ENCODE measurements around the gene GHDC. TPM values are rescaled to one million over a fixed set of nuclear protein-coding genes. Genes with fewer than 3 reads are reported as not detected.
A peak's percentile ranks its signal among the peaks of the same experiment; 100 is the strongest.

Gene GHDC
- total RNA-seq, 1 experiment from 2014 or later = 7.5 TPM

DNA sequence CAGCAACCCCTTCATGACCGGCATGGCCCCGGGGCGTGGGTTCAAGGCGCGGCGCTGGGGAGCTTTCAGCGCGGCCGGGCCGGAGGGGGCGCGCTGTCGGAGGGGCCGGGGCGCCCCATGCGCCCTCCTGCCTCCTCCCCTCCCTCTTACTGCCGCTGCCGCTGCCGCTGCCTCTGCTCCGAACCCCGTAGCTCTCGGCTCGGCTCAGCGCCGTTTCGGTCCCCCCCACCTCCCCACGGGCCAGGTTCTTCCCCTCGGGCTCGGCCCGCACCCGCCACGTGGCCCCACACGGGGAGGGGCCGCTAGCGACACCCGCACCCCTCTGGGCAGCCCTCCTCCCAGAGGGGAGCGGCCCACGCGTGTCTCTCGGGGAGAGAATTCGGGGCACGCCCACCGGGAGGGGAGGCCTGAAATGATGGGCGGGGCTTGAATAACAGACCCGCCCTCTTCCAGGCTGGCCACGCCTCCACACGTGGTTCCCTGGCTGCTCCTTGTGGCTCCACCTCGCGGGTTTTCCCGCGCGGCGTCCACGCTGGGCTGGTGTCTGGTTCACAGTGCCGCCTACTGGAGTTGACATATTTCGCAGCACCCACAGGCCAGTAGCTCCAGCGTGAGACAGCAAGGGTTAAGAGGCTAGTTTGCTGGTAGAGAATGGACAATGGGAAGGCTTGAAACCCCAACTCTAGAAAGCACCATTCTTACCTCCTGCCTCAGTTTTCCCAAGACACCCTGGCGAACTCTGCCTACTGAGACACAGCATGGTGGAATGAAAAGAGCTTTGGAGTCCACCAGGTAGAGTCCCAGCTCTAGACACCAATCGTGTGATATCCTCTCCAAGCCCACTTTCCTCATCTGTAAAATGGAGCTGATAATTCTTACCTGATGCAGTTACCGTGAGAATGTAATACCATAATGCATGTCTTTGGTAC is 13.1 kb downstream of the GHDC start, which contains the start of gene KCNH4 (continued):
- TF ChIP-seq, protein P1, sequence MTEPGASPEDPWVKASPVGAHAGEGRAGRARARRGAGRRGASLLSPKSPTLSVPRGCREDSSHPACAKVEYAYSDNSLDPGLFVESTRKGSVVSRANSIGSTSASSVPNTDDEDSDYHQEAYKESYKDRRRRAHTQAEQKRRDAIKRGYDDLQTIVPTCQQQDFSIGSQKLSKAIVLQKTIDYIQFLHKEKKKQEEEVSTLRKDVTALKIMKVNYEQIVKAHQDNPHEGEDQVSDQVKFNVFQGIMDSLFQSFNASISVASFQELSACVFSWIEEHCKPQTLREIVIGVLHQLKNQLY (CRISPR knock-in tag; IDR thresholded peaks at IDR 0.05) = no peak
- no peak for TF ChIP-seq ZNF423 (CRISPR knock-in tag; IDR thresholded peaks at IDR 0.05)
- TF ChIP-seq, protein P2, sequence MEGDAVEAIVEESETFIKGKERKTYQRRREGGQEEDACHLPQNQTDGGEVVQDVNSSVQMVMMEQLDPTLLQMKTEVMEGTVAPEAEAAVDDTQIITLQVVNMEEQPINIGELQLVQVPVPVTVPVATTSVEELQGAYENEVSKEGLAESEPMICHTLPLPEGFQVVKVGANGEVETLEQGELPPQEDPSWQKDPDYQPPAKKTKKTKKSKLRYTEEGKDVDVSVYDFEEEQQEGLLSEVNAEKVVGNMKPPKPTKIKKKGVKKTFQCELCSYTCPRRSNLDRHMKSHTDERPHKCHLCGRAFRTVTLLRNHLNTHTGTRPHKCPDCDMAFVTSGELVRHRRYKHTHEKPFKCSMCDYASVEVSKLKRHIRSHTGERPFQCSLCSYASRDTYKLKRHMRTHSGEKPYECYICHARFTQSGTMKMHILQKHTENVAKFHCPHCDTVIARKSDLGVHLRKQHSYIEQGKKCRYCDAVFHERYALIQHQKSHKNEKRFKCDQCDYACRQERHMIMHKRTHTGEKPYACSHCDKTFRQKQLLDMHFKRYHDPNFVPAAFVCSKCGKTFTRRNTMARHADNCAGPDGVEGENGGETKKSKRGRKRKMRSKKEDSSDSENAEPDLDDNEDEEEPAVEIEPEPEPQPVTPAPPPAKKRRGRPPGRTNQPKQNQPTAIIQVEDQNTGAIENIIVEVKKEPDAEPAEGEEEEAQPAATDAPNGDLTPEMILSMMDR (IDR thresholded peaks at IDR 0.05) = no peak
- TF ChIP-seq E2F1 (CRISPR knock-in tag; IDR thresholded peaks at IDR 0.05) = no peak
- TF ChIP-seq USF1 (CRISPR knock-in tag; IDR thresholded peaks at IDR 0.05) = peak; percentile 79
- TF ChIP-seq, protein P3, sequence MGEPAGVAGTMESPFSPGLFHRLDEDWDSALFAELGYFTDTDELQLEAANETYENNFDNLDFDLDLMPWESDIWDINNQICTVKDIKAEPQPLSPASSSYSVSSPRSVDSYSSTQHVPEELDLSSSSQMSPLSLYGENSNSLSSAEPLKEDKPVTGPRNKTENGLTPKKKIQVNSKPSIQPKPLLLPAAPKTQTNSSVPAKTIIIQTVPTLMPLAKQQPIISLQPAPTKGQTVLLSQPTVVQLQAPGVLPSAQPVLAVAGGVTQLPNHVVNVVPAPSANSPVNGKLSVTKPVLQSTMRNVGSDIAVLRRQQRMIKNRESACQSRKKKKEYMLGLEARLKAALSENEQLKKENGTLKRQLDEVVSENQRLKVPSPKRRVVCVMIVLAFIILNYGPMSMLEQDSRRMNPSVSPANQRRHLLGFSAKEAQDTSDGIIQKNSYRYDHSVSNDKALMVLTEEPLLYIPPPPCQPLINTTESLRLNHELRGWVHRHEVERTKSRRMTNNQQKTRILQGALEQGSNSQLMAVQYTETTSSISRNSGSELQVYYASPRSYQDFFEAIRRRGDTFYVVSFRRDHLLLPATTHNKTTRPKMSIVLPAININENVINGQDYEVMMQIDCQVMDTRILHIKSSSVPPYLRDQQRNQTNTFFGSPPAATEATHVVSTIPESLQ (CRISPR knock-in tag; IDR thresholded peaks at IDR 0.05) = no peak
- TF ChIP-seq ESRRA (CRISPR knock-in tag; IDR thresholded peaks at IDR 0.05; ENCODE audit: borderline replicate concordance) = no peak
- no peak for TF ChIP-seq ELF4 (CRISPR knock-in tag; IDR thresholded peaks at IDR 0.05; ENCODE audit: low read depth)
- peak; percentile 19; the same call in 1 of the 2 replicates for TF ChIP-seq ZNF281 (CRISPR knock-in tag; IDR thresholded peaks at IDR 0.05)
- no peak for TF ChIP-seq EMX1 (CRISPR knock-in tag; IDR thresholded peaks at IDR 0.05)
- no peak for TF ChIP-seq JUN (CRISPR knock-in tag; IDR thresholded peaks at IDR 0.05)
- no peak for TF ChIP-seq ETV6 (CRISPR knock-in tag; IDR thresholded peaks at IDR 0.05)
- TF ChIP-seq NR3C1 (CRISPR knock-in tag; conservative IDR thresholded peaks at IDR 0.05; ENCODE audit: low read depth) = no peak

GRCh38 chr17:42180411-42180921 is 13.8 kb downstream of the GHDC start:
- ChIA-PET CTCF (interaction anchor here (0.8 to 3.7 kb wide), 32 partner anchors 9 to 355 kb away, joined by 3 to 33 read pairs (median 5); partner anchors contain the start of genes ACLY, CAVIN1, GHDC and HSPB9), POLR2A (interaction anchor here (0.6 to 0.7 kb wide), 3 partner anchors 60 to 74 kb away, joined by 3 to 4 read pairs (median 4); no protein-coding TSS in a partner anchor)
- H3K9me3 Mint-ChIP-seq = no peaks in the 10 kb centered on the region
- H3K4me3 Mint-ChIP-seq = peak overlapping the region; percentile 76
- TF ChIP-seq FOXJ3 (CRISPR knock-in tag; IDR thresholded peaks at IDR 0.05; ENCODE audit: borderline replicate concordance) (no peak), FOXP1 (CRISPR knock-in tag; IDR thresholded peaks at IDR 0.05; ENCODE audit: borderline replicate concordance) (no peak), ETV6 (CRISPR knock-in tag; IDR thresholded peaks at IDR 0.05) (0 out of 2 replicates have a peak, but pooled peaks have one; percentile 33)
- ATAC-seq (peak; percentile 17), DNase-seq (ENCODE audit: low spot score) (peak; percentile 36)
- no peak overlapping the region for H3K27ac Mint-ChIP-seq
- H3K4me1 Mint-ChIP-seq = peaks cover 28% of the 10 kb centered on the region
- no peaks in the 10 kb centered on the region for H3K36me3 Mint-ChIP-seq
- H3K27me3 Mint-ChIP-seq (ENCODE audit: low read depth) = peaks cover 58% of the 10 kb centered on the region

Measured in WTC11 (cell line).